Activated naive CD8-positive, alpha-beta T cell treated with anti-CD3 and anti-CD28 coated beads for 36 hours (primary cell): Measurements from ENCODE around the gene CER1. TPM values are rescaled to one million over a fixed set of nuclear protein-coding genes. Genes with fewer than 3 reads are reported as not detected.

Source experiments
- DNase-seq: peaks from one replicate; pipeline ENCODE4 v3.0.0; 2021
- H3K27ac Mint-ChIP-seq: one replicate; pipeline ENCODE4 v1.8.0; 2022; ENCODE audit warnings: mild to moderate bottlenecking, moderate library complexity, mixed read lengths
- H3K27me3 Mint-ChIP-seq: one replicate; pipeline ENCODE4 v1.8.0; 2022; ENCODE audit warnings: mild to moderate bottlenecking, mixed read lengths
- H3K36me3 Mint-ChIP-seq: one replicate; pipeline ENCODE4 v1.8.0; 2021; ENCODE audit warnings: mild to moderate bottlenecking, mixed read lengths
- H3K4me1 Mint-ChIP-seq: one replicate; pipeline ENCODE4 v1.8.0; 2021; ENCODE audit warnings: mixed read lengths
- H3K4me3 Mint-ChIP-seq: one replicate; pipeline ENCODE4 v1.8.0; 2022; ENCODE audit warnings: mild to moderate bottlenecking, moderate library complexity, mixed read lengths
- H3K9me3 Mint-ChIP-seq: one replicate; pipeline ENCODE4 v1.8.0; 2022; ENCODE audit warnings: mixed read lengths
- total RNA-seq, 2 experiments: library from RNA; stranded (reverse); gene quantifications; one replicate each; pipeline ENCODE4 v1.2.3, GENCODE V29; 2021

The CER1 gene
- total RNA-seq: not detected

GRCh38 chr9:14722391-14723035 lies at the start of gene CER1:
CER1 (minus strand) TSS chr9:14722733; CDS start chr9:14722672, 61 bp downstream.
- H3K36me3 Mint-ChIP-seq: no peaks in the 10 kb centered on the region
- H3K27ac Mint-ChIP-seq: no peak within 1 kb of the TSS
- H3K27me3 Mint-ChIP-seq: peaks cover 25% of the 10 kb centered on the region
- H3K4me1 Mint-ChIP-seq: no peaks in the 10 kb centered on the region
- H3K4me3 Mint-ChIP-seq: no peak within 1 kb of the TSS
- H3K9me3 Mint-ChIP-seq: no peaks in the 10 kb centered on the region
- no peak for DNase-seq

- Mint-ChIP-seq H3K27ac (no peak overlapping the region), H3K9me3 (no peaks in the 10 kb centered on the region), H3K4me3 (no peak overlapping the region), H3K27me3 (peaks cover 12% of the 10 kb centered on the region), H3K36me3 (no peaks in the 10 kb centered on the region), H3K4me1 (peaks cover 2% of the 10 kb centered on the region)
- no peak for DNase-seq
Measured at GRCh38 chr9:14770592-14770991, 48.1 kb upstream of the CER1 start.

GRCh38 chr9:14769230-14769571 lies 46.7 kb upstream of the CER1 start:
- Mint-ChIP-seq H3K4me3 (no peak overlapping the region), H3K27ac (no peak overlapping the region), H3K4me1 (peaks cover 2% of the 10 kb centered on the region), H3K36me3 (no peaks in the 10 kb centered on the region), H3K27me3 (peaks cover 12% of the 10 kb centered on the region), H3K9me3 (no peaks in the 10 kb centered on the region)
- no peak for DNase-seq

GRCh38 chr9:14768405-14769229 lies 46.1 kb upstream of the CER1 start:
- Mint-ChIP-seq H3K36me3 (no peaks in the 10 kb centered on the region), H3K27me3 (peaks cover 17% of the 10 kb centered on the region)

GRCh38 chr9:14766299-14766698 lies 43.8 kb upstream of the CER1 start:
- Mint-ChIP-seq H3K27me3 (peaks cover 21% of the 10 kb centered on the region), H3K4me1 (peaks cover 2% of the 10 kb centered on the region), H3K36me3 (no peaks in the 10 kb centered on the region), H3K27ac (no peak overlapping the region), H3K9me3 (no peaks in the 10 kb centered on the region), H3K4me3 (no peak overlapping the region)
- no peak for DNase-seq

More at GRCh38 chr9:14768405-14769229, 46.1 kb upstream of the CER1 start:
- Mint-ChIP-seq H3K4me1 (peaks cover 2% of the 10 kb centered on the region), H3K4me3 (no peak overlapping the region), H3K27ac (no peak overlapping the region), H3K9me3 (no peaks in the 10 kb centered on the region)
- DNase-seq: no peak

GRCh38 chr9:14761584-14761983 lies 39.1 kb upstream of the CER1 start:
- Mint-ChIP-seq H3K4me1 (no peaks in the 10 kb centered on the region), H3K27me3 (peaks cover 19% of the 10 kb centered on the region), H3K9me3 (no peaks in the 10 kb centered on the region), H3K36me3 (no peaks in the 10 kb centered on the region), H3K4me3 (no peak overlapping the region), H3K27ac (no peak overlapping the region)
- DNase-seq: no peak

- Mint-ChIP-seq H3K4me1 (no peaks in the 10 kb centered on the region), H3K36me3 (no peaks in the 10 kb centered on the region), H3K27ac (no peak overlapping the region), H3K27me3 (peaks cover 19% of the 10 kb centered on the region), H3K4me3 (no peak overlapping the region), H3K9me3 (no peaks in the 10 kb centered on the region)
- no peak for DNase-seq
Measured at GRCh38 chr9:14760060-14760459, 37.5 kb upstream of the CER1 start.

- Mint-ChIP-seq H3K27me3 (peaks cover 19% of the 10 kb centered on the region), H3K27ac (no peak overlapping the region), H3K36me3 (no peaks in the 10 kb centered on the region), H3K9me3 (no peaks in the 10 kb centered on the region), H3K4me3 (no peak overlapping the region), H3K4me1 (no peaks in the 10 kb centered on the region)
- DNase-seq: no peak
Measured at GRCh38 chr9:14756291-14756690, 33.8 kb upstream of the CER1 start.

GRCh38 chr9:14752871-14753270 lies 30.3 kb upstream of the CER1 start:
- no peak for DNase-seq
- peaks cover 41% of the 10 kb centered on the region for H3K27me3 Mint-ChIP-seq

GRCh38 chr9:14752271-14752670 lies 29.7 kb upstream of the CER1 start:
- peaks cover 6% of the 10 kb centered on the region for H3K4me1 Mint-ChIP-seq
- H3K27me3 Mint-ChIP-seq: peaks cover 43% of the 10 kb centered on the region

More at GRCh38 chr9:14752871-14753270, 30.3 kb upstream of the CER1 start:
- Mint-ChIP-seq H3K4me3 (no peak overlapping the region), H3K27ac (no peak overlapping the region), H3K4me1 (peaks cover 6% of the 10 kb centered on the region), H3K9me3 (no peaks in the 10 kb centered on the region), H3K36me3 (no peaks in the 10 kb centered on the region)

GRCh38 chr9:14750821-14751220 lies 28.3 kb upstream of the CER1 start:
- H3K4me1 Mint-ChIP-seq: peaks cover 6% of the 10 kb centered on the region
- no peaks in the 10 kb centered on the region for H3K36me3 Mint-ChIP-seq
- H3K27me3 Mint-ChIP-seq: peaks cover 40% of the 10 kb centered on the region
- no peak for DNase-seq
- no peak overlapping the region for H3K4me3 Mint-ChIP-seq
- H3K9me3 Mint-ChIP-seq: no peaks in the 10 kb centered on the region
- no peak overlapping the region for H3K27ac Mint-ChIP-seq

More at GRCh38 chr9:14752271-14752670, 29.7 kb upstream of the CER1 start:
- H3K4me3 Mint-ChIP-seq: no peak overlapping the region
- no peaks in the 10 kb centered on the region for H3K9me3 Mint-ChIP-seq
- H3K27ac Mint-ChIP-seq: no peak overlapping the region
- H3K36me3 Mint-ChIP-seq: no peaks in the 10 kb centered on the region
- no peak for DNase-seq

GRCh38 chr9:14749741-14750211 lies 27.2 kb upstream of the CER1 start:
- no peaks in the 10 kb centered on the region for H3K36me3 Mint-ChIP-seq
- peaks cover 6% of the 10 kb centered on the region for H3K4me1 Mint-ChIP-seq
- no peak overlapping the region for H3K4me3 Mint-ChIP-seq
- H3K27ac Mint-ChIP-seq: no peak overlapping the region
- peaks cover 40% of the 10 kb centered on the region for H3K27me3 Mint-ChIP-seq
- no peaks in the 10 kb centered on the region for H3K9me3 Mint-ChIP-seq
- DNase-seq: no peak

GRCh38 chr9:14748373-14748772 lies 25.8 kb upstream of the CER1 start:
- H3K4me1 Mint-ChIP-seq: peaks cover 6% of the 10 kb centered on the region
- no peak for DNase-seq
- H3K36me3 Mint-ChIP-seq: no peaks in the 10 kb centered on the region
- H3K4me3 Mint-ChIP-seq: no peak overlapping the region
- no peak overlapping the region for H3K27ac Mint-ChIP-seq
- no peaks in the 10 kb centered on the region for H3K9me3 Mint-ChIP-seq
- peaks cover 40% of the 10 kb centered on the region for H3K27me3 Mint-ChIP-seq

- H3K4me3 Mint-ChIP-seq: no peak overlapping the region
- H3K27me3 Mint-ChIP-seq: peaks cover 34% of the 10 kb centered on the region
- H3K4me1 Mint-ChIP-seq: peaks cover 6% of the 10 kb centered on the region
- no peaks in the 10 kb centered on the region for H3K9me3 Mint-ChIP-seq
- no peak for DNase-seq
- no peak overlapping the region for H3K27ac Mint-ChIP-seq
- no peaks in the 10 kb centered on the region for H3K36me3 Mint-ChIP-seq
Measured at GRCh38 chr9:14747111-14747510, 24.6 kb upstream of the CER1 start.

GRCh38 chr9:14746626-14747025 lies 24.1 kb upstream of the CER1 start:
- Mint-ChIP-seq H3K4me3 (no peak overlapping the region), H3K27me3 (peaks cover 31% of the 10 kb centered on the region), H3K9me3 (no peaks in the 10 kb centered on the region), H3K36me3 (no peaks in the 10 kb centered on the region), H3K27ac (no peak overlapping the region), H3K4me1 (peaks cover 6% of the 10 kb centered on the region)
- DNase-seq: no peak

GRCh38 chr9:14744768-14745167 lies 22.2 kb upstream of the CER1 start:
- H3K9me3 Mint-ChIP-seq: no peaks in the 10 kb centered on the region
- H3K36me3 Mint-ChIP-seq: no peaks in the 10 kb centered on the region
- H3K4me1 Mint-ChIP-seq: peaks cover 5% of the 10 kb centered on the region
- peaks cover 19% of the 10 kb centered on the region for H3K27me3 Mint-ChIP-seq
- no peak for DNase-seq
- H3K4me3 Mint-ChIP-seq: no peak overlapping the region
- no peak overlapping the region for H3K27ac Mint-ChIP-seq
